Measurements from ENCODE around the gene HEMK1. TPM values are rescaled to one million over a fixed set of nuclear protein-coding genes. Genes with fewer than 3 reads are reported as not detected.

Gene HEMK1
- total RNA-seq, 1 experiment from 2014 or later: 22.2 TPM

- DNase-seq (no peak), ATAC-seq (no peak)
- Histone ChIP-seq H3K4me2 (ENCODE audit: low read length) (no peak overlapping the region), H3K27me3 (ENCODE audit: low read length) (0 out of 2 replicates have a peak, but pooled peaks cover 8% of the 10 kb centered on the region), H3K27ac (ENCODE audit: low read length) (no peak overlapping the region), H3K4me1 (ENCODE audit: insufficient read depth, low read length) (no peaks in the 10 kb centered on the region), H3K9me3 (ENCODE audit: low read length) (no peaks in the 10 kb centered on the region), H4K20me1 (ENCODE audit: low read length) (no peaks in the 10 kb centered on the region), H3K9ac (ENCODE audit: low read length) (no peak overlapping the region), H3K4me3 (ENCODE audit: low read length) (no peak overlapping the region), H3K79me2 (ENCODE audit: low read length) (no peaks in the 10 kb centered on the region), H3F3A (ENCODE audit: low read length, unreplicated experiment) (no peaks in the 10 kb centered on the region), H3K36me3 (ENCODE audit: low read depth, low read length) (no peaks in the 10 kb centered on the region), H2AFZ (ENCODE audit: low read length) (no peak overlapping the region), H3K9me2 (replicated peaks; ENCODE audit: low read length) (no peaks in the 10 kb centered on the region)
- CTCF ChIA-PET: no interaction called here
- intact Hi-C loops (cut with micrococcal nuclease): no loop called here
- POLR2A ChIA-PET (ENCODE audit: unreplicated experiment): no interaction called here
- TF ChIP-seq EZH2 (IDR thresholded peaks at IDR 0.05; ENCODE audit: low read length, unreplicated experiment) (no peak), CTCF (conservative IDR thresholded peaks at IDR 0.05; ENCODE audit: low read depth, low read length) (no peak), EZH2phosphoT487 (IDR thresholded peaks at IDR 0.05; ENCODE audit: borderline replicate concordance, low read length) (no peak)
- BruUV-seq (replicated peaks): no TSS peak
Measured at GRCh38 chr3:50530001-50530970, 39.0 kb upstream of the HEMK1 start.

- no peaks in the 10 kb centered on the region for H3K9me3 ChIP-seq (ENCODE audit: low read length)
- intact Hi-C loops (cut with micrococcal nuclease): no loop called here
- no peak overlapping the region for H3K9ac ChIP-seq (ENCODE audit: low read length)
- ChIA-PET POLR2A (ENCODE audit: unreplicated experiment) (no interaction called here), CTCF (no interaction called here)
- ATAC-seq: 0 out of 2 replicates have a peak, but pooled peaks have one; percentile 16
- H3K9me2 ChIP-seq (replicated peaks; ENCODE audit: low read length): no peaks in the 10 kb centered on the region
- no peak overlapping the region for H3K27ac ChIP-seq (ENCODE audit: low read length)
- no TSS peak for BruUV-seq (replicated peaks)
- H4K20me1 ChIP-seq (ENCODE audit: low read length): no peaks in the 10 kb centered on the region
- H3K4me2 ChIP-seq (ENCODE audit: low read length): no peak overlapping the region
- peaks cover 15% of the 10 kb centered on the region; the same call in 1 of the 2 replicates for H3K27me3 ChIP-seq (ENCODE audit: low read length)
- H3K4me3 ChIP-seq (ENCODE audit: low read length): no peak overlapping the region
- no peaks in the 10 kb centered on the region for H3K4me1 ChIP-seq (ENCODE audit: insufficient read depth, low read length)
- H3K79me2 ChIP-seq (ENCODE audit: low read length): no peaks in the 10 kb centered on the region
- H3F3A ChIP-seq (ENCODE audit: low read length, unreplicated experiment): no peaks in the 10 kb centered on the region
- no peaks in the 10 kb centered on the region for H3K36me3 ChIP-seq (ENCODE audit: low read depth, low read length)
- H2AFZ ChIP-seq (ENCODE audit: low read length): no peak overlapping the region
- TF ChIP-seq EZH2phosphoT487 (IDR thresholded peaks at IDR 0.05; ENCODE audit: borderline replicate concordance, low read length) (no peak), CTCF (conservative IDR thresholded peaks at IDR 0.05; ENCODE audit: low read depth, low read length) (no peak), EZH2 (IDR thresholded peaks at IDR 0.05; ENCODE audit: low read length, unreplicated experiment) (no peak)
- no peak for DNase-seq
Measured at GRCh38 chr3:50531201-50531600, 38.1 kb upstream of the HEMK1 start.
